DMS153 treated with DMSO at 0.1 percent for 48 hours (cell line): Measurements from ENCODE around the gene RAB3D.
A peak's percentile ranks its signal among the peaks of the same experiment; 100 is the strongest.
"Not testable (repeated sequence)": the region's sequence is repeated elsewhere in the genome, so short reads cannot be mapped to it uniquely, and the experiment has no call there.

ENCODE experiments used
- DNase-seq: peaks from one replicate; lab custom pipeline; 2025; ENCODE audit not compliant: unreplicated experiment; lab: John Stamatoyannopoulos, UW

Gene RAB3D

DNA sequence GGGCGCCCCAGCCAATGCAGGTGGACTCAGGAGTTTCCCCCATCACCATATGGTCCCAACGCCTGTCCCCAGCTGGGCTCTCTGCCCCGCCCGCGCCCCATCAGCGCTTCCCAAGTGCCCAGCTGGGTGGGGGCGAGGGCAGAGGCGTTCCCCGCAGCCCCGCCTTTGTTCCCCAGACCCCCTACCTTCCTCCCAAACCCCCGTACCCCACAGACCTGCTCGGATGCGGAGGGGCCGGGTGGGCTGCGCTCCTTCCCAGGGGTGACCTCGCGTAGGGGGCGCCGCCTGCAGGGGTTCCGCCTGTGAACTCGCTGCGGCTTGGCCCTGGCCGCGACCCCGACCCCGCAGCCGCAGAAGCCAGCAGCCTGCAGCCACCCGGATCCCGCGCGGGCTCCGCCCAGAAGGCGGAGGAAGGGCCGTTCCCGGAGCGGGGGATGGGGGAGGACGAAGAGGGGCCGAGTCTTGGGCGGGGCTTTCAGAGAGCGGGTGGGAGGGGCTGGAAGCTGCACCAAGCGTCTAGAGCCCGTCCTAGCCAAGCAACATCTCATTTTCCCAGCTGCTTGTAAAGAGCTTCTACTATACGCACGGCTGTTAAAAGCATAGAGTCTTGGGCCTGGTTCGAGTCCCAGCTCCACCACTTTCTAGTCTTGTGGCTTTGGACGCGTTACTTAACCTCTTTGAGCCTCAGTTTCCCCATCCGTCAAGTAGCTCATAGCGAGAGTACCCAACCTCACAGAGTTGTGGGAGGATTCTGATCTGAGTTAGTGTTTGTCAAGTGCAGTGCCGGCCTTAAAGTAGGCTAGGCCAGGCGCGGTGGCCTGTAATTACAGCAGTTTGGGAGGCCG, at the start of gene RAB3D:
Gene RAB3D, minus strand, starts transcription at position 404 of the 845 bp plus-strand sequence. CDS start 2,258 bp downstream, outside the sequence.
- DNase-seq = peak; percentile 89

- peak; percentile 42 for DNase-seq
These were observed 47.9 kb upstream of the RAB3D start for GRCh38 chr19:11387162-11388034.

- DNase-seq = no peak
These were observed 45.3 kb upstream of the RAB3D start for GRCh38 chr19:11384778-11385129.

DNA sequence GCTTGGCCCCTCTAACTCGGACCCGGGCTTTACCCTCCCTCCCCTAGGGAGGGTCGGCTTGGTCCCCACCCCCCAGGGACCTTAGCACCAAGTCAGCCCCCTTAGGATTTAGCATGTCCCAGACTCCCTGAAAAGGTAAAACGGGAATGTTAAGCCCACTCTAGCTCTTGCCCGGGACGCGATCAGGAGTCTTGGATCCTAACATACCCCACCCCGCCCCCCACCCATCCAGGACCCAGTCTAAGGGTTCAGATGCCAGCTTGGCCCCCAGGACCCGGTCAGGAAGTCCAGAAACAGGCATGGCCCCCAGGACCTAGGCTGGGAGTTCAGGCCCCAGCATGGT, 44.2 kb upstream of the RAB3D start:
- no peak for DNase-seq

DNA sequence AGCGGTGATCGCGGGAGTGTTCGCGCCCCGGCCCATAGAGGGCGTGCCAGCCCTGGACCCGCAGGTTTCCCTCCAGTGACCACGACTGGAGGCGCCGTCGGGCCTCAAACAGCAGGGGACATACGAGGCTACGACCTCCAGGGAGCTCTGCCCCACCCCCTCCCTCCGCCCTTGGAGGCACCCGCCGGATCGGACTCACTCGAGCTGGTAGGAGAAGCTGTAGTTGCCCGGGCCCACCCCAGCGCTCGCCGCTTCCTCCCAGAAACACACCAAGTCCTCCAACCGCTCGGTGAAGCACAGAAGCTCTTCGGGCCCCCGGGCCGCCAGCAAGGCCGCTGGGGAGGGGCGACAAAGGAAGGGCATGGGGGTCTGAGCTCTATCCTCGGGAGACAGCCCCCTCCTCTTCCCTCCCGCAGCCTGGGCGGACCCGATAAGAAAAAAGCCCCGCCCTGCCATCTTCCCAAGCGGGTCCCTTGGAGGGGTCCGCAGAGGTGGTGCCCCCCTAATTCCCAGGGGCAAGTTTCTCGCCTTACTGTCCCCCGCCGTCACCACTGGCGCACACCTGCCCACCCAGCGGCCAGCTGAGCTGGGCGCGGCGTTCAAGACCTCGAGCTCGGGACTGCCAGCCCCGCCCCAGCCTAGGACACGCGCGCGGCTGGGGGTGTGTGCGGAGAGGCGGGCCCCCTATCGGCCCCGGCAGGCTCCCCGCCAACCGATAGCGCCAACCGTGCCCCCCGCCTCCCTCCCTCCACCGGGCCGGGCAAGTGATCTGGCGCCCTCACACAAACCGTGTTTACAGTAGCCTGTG, 43.6 kb upstream of the RAB3D start:
- DNase-seq = peak; percentile 7

- peak; percentile 96 for DNase-seq
These were observed 41.4 kb upstream of the RAB3D start for GRCh38 chr19:11380653-11381537.

DNA sequence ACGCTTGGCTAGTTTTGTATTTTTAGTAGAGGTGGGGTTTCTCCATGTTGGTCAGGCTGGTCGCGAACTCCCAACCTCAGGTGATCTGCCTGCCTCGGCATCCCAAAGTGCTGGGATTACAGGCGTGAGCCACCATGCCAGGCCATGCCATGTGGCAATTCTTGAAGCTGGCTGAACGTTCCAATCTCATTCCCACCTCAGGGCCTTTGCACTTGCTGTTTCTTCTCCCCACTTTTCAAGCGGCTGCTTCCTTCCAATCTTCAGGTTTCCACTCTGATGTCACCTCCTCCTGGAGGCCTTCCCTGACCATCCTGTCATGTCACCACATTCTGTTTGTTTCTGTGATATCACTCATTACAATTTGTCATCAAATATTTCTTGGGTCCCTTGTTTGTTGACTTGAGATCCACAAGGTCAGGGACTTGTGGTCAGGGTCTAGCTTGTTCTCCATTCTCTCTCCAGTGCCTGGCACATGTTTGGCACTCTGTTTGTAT, 40.4 kb upstream of the RAB3D start:
- DNase-seq = no peak

- not testable (repeated sequence) for DNase-seq
These were observed 39.9 kb upstream of the RAB3D start for GRCh38 chr19:11379269-11379845.

- DNase-seq = no peak
These were observed 39.1 kb upstream of the RAB3D start for GRCh38 chr19:11378319-11379189.

GRCh38 chr19:11377756-11378155, 38.3 kb upstream of the RAB3D start:
- no peak for DNase-seq

DNA sequence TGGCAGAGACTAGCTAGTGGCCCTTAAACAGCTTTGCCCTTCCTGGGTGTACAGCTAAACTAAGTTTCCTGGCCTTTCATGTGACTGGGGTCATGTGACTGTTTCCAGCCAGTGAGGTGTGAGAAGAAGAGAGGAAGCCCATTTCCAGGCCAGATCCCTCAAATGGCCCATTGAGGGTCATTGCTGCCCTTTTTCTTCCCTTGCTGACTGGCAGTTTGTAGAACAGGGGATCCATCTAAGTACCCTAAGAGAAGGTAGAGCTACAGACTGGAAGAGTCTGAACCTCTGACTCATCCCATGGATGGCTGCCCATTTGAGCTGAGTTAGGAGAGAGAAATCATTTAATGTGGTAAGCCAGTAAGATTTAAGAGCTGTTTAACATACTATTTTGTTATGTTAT, 37.8 kb upstream of the RAB3D start:
- DNase-seq = no peak

GRCh38 chr19:11375143-11375948, 35.9 kb upstream of the RAB3D start:
- DNase-seq = peak; percentile 36

DNA sequence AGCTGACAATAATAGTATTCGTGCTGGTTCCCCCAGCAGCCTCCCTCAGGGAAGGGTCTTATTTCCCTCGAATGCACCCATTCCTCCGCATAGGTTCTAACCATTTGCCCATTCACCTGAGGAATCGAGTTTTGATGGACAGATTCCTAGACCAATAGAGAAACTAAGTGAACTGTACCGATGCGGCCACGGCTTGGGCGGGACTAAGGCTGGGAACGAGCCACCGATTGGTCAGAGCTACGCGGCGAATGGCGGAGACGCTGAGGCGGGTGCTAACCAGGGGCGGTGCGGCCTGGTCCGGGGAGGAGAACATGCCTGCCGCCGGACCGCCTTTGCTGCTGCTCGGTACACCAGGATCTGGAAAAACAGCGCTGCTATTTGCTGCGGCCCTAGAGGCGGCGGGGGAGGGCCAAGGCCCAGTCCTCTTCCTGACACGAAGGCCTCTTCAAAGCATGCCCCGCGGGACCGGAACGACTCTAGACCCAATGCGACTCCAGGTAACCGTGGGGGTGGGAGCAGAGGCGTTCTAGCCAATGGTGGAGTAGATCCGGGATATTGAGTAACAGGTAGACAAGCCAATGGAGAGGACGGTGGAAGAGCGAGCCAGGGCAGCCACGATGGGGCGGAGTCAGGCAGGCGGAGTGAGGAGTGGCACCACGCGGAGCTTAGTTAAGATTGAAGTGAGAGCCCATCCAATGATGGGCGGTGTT, 35.1 kb upstream of the RAB3D start, which contains the start of gene SWSAP1:
Gene SWSAP1, plus strand, starts transcription at position 234 of the 710 bp plus-strand sequence. Its CDS starts 15 bp downstream, at position 249.
- DNase-seq = peak; percentile 99

DNA sequence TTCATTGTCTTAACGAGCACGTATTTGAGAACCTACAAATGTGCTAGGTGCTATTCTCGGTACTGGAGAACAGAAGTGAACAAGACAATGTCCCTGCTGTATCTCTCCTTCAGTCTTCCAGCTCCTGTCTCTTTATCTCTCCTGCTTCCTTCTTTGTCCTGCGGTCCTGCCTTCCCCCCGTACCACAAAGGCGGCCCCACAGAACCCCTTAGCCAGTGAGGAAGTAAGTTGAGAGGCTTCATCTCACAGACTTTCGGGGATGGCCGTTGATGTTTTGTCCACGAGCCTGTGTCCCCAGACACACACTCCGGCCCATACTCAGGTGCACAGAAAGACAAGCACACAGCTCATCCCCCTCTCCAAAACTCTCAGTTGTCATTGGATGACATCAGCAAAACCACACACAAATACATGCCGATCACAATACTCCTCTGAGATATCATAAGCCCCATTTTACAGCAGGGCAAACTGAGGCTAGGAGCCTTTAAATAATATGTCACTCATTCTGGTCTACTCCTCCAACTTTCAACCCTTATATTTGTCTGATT, 34.5 kb upstream of the RAB3D start:
- no peak for DNase-seq

- peak; percentile 86 for DNase-seq
These were observed 33.9 kb upstream of the RAB3D start for GRCh38 chr19:11373166-11373884.

- DNase-seq = no peak
These were observed 31.3 kb upstream of the RAB3D start for GRCh38 chr19:11370744-11371143.
